Measurements from ENCODE around the gene GPR17. TPM values are rescaled to one million over a fixed set of nuclear protein-coding genes. Genes with fewer than 3 reads are reported as not detected.

GPR17 gene
- total and polyA plus RNA-seq, 4 donors = 0.30 to 1.4 (median 0.40) TPM; not detected in 1

- Histone ChIP-seq H3K9ac (ENCODE audit: insufficient read depth in 1 of 2, low read length in 2 of 2) (no peak overlapping the region), H3K9me3 (ENCODE audit: control insufficient read depth in 4 of 4, insufficient read depth in 3 of 4, low read length in 3 of 4) (no peaks in the 10 kb centered on the region), H3K27ac (ENCODE audit: low read depth in 1 of 2, low read length in 1 of 2) (peak overlapping the region; percentile 82 to 99), H3K27me3 (ENCODE audit: control insufficient read depth in 3 of 3, insufficient read depth in 3 of 3, low read length in 2 of 3) (peaks cover 0 to 20% (median 15%) of the 10 kb centered on the region in 3 donors), H3K4me3 (peak overlapping the region; percentile 66), H3K4me1 (ENCODE audit: control insufficient read depth in 5 of 5, insufficient read depth in 5 of 5, low read length in 5 of 5) (peaks cover 0 to 16% (median 0%) of the 10 kb centered on the region in 5 donors), H3K36me3 (ENCODE audit: control insufficient read depth in 4 of 4, insufficient read depth in 4 of 4, low read length in 4 of 4) (no peaks in the 10 kb centered on the region)
- DNase-seq = peak in 2 of 3 donors; percentile 23 to 24
- no peak for TF ChIP-seq CTCF (IDR thresholded peaks at IDR 0.05; ENCODE audit: control extremely low read depth, extremely low read depth)
- ATAC-seq (ENCODE audit: insufficient read depth, low FRiP score) = peak; percentile 54
- 5 to 6% methylated on average over 61 to 72 of the region's 72 CpGs for WGBS, 2 donors
These were observed 28.6 kb downstream of the GPR17 start for GRCh38 chr2:127674241-127675209.

GRCh38 chr2:127675331-127676261 lies 29.6 kb downstream of the GPR17 start, which contains the start of gene LIMS2:
TSS of gene LIMS2 (minus strand) at chr2:127675530. CDS start at chr2:127675024, 506 bp downstream.
- Histone ChIP-seq H3K9me3 (ENCODE audit: control insufficient read depth in 4 of 4, insufficient read depth in 3 of 4, low read length in 3 of 4) (no peaks in the 10 kb centered on the region), H3K27ac (ENCODE audit: low read depth in 1 of 2, low read length in 1 of 2) (peak within 1 kb of the TSS; percentile 82 to 99), H3K4me1 (ENCODE audit: control insufficient read depth in 5 of 5, insufficient read depth in 5 of 5, low read length in 5 of 5) (peaks cover 0 to 16% (median 0%) of the 10 kb centered on the region in 5 donors), H3K36me3 (ENCODE audit: control insufficient read depth in 4 of 4, insufficient read depth in 4 of 4, low read length in 4 of 4) (no peaks in the 10 kb centered on the region), H3K9ac (ENCODE audit: insufficient read depth in 1 of 2, low read length in 2 of 2) (no peak within 1 kb of the TSS), H3K4me3 (peak within 1 kb of the TSS; percentile 66), H3K27me3 (ENCODE audit: control insufficient read depth in 3 of 3, insufficient read depth in 3 of 3, low read length in 2 of 3) (peaks cover 0 to 18% (median 15%) of the 10 kb centered on the region in 3 donors)
- peak; percentile 47 to 62 (median 52) for DNase-seq
- TF ChIP-seq CTCF (IDR thresholded peaks at IDR 0.05; ENCODE audit: control extremely low read depth, extremely low read depth) = no peak
- ATAC-seq (ENCODE audit: insufficient read depth, low FRiP score) = peak; percentile 10
- 6 to 9% methylated on average over 50 to 56 of the region's 56 CpGs for WGBS, 2 donors

GRCh38 chr2:127676906-127677305 lies 31.0 kb downstream of the GPR17 start:
- H3K4me3 ChIP-seq = no peak overlapping the region
- H3K4me1 ChIP-seq (ENCODE audit: control insufficient read depth in 5 of 5, insufficient read depth in 5 of 5, low read length in 5 of 5) = peaks cover 0 to 25% (median 5%) of the 10 kb centered on the region in 5 donors
- no peak for TF ChIP-seq CTCF (IDR thresholded peaks at IDR 0.05; ENCODE audit: control extremely low read depth, extremely low read depth)
- no peaks in the 10 kb centered on the region for H3K9me3 ChIP-seq (ENCODE audit: control insufficient read depth in 4 of 4, insufficient read depth in 3 of 4, low read length in 3 of 4)
- H3K27me3 ChIP-seq (ENCODE audit: control insufficient read depth in 3 of 3, insufficient read depth in 3 of 3, low read length in 2 of 3) = peaks cover 0 to 18% (median 15%) of the 10 kb centered on the region in 3 donors
- H3K9ac ChIP-seq (ENCODE audit: insufficient read depth in 1 of 2, low read length in 2 of 2) = no peak overlapping the region
- whole genome bisulfite sequencing, 2 donors = 74 to 94% methylated on average over 2 of the region's 2 CpGs
- H3K36me3 ChIP-seq (ENCODE audit: control insufficient read depth in 4 of 4, insufficient read depth in 4 of 4, low read length in 4 of 4) = no peaks in the 10 kb centered on the region
- DNase-seq (no peak), ATAC-seq (ENCODE audit: insufficient read depth, low FRiP score) (no peak)
- no peak overlapping the region for H3K27ac ChIP-seq (ENCODE audit: low read depth in 1 of 2, low read length in 1 of 2)

Data from lung (tissue), 12 donors.